Measurements from ENCODE around the gene LENG9.
"Not testable (repeated sequence)": the region's sequence is repeated elsewhere in the genome, so short reads cannot be mapped to it uniquely, and the experiment has no call there.

Gene LENG9

DNA sequence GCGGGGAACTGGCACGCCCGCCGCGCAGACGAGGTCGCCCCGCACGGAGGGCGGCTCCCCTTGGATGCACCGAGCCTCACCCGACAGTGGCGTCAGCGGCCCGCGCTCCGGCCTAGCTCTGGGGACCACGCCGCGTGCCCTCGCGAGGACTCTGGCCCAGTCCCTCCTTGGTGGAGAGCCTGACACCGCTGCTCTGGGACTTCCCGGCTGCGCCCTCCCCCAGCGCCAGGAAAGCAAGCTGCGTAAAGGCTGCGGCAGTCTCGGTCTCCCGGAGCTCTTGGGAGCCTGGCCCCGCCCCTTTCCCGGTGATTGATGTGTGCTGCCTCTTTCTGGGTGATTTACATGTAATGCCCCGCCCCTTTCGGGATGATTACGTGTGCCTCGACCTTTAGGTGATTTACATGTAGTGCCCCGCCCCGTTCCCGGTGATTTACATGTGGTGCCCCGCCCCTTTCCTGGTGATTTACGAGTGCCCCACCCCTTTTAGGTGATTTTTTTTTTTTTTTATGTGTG is at the start of gene LENG9:
TSS of gene LENG9 (minus strand) at position 248 of the 513 bp plus-strand sequence. CDS start 252 bp downstream, outside the sequence.
- peak; percentile 99 for DNase-seq

DNA sequence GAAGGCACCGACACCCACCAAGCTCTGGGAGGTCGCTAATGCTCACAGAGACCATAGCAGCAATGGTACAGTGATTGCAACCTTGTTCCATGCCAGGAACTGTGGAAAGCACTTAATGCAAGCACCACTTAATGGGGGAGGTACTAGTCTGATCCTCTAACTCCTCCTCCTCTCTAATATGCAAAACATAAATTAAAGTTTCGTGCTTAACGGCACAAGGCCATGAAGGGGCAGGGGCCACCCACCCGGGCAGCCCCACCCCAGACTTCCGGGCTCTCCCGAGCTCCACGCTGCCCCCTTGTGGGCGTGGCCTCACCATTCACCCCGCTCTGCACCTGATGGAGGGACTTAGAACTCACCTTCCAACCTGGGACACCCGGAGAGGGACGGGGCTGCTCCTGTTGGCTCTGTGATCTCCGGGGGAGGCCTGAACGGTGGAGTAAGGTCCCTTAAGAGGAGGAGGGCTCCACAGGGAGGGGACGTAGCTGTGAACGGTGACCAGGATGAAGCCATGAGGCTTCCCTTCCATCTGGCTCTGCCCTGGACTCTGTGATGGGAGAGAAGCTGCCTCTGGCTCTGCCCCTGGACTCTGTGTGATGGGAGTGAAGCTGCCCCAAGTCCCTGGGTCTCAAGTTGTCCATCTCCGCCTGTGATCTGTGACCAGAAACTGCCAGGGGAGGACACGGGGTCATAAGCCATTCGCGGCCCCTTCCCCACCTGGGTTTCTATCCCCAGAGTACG is 45.8 kb upstream of the LENG9 start:
- not testable (repeated sequence) for DNase-seq

GRCh38 chr19:54508487-54508886 is 44.9 kb upstream of the LENG9 start:
- not testable (repeated sequence) for DNase-seq

GRCh38 chr19:54507824-54508223 is 44.2 kb upstream of the LENG9 start:
- no peak for DNase-seq

GRCh38 chr19:54507038-54507717 is 43.6 kb upstream of the LENG9 start:
- DNase-seq: not testable (repeated sequence)

DNA sequence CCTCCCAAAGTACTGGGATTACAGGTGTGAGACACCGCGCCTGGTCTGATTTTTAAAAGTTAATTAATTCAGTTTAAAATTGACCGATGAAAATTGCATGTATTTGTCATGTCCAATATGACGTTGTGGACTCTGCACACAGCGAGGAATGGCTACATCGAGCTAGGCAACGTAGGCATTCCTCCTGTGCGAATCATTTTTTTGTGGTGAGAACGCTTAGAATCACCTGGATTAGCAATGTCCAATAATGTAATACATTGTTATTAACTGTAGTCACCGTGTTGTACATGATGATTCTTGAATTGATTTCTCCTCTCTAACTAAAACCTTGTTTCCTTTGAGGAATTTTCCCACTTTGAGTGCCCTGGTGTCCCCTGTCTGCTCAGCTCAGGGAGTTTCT is 42.5 kb upstream of the LENG9 start:
- DNase-seq: no peak

- DNase-seq: not testable (repeated sequence)
These were observed 42.0 kb upstream of the LENG9 start for GRCh38 chr19:54505542-54505941.

DNA sequence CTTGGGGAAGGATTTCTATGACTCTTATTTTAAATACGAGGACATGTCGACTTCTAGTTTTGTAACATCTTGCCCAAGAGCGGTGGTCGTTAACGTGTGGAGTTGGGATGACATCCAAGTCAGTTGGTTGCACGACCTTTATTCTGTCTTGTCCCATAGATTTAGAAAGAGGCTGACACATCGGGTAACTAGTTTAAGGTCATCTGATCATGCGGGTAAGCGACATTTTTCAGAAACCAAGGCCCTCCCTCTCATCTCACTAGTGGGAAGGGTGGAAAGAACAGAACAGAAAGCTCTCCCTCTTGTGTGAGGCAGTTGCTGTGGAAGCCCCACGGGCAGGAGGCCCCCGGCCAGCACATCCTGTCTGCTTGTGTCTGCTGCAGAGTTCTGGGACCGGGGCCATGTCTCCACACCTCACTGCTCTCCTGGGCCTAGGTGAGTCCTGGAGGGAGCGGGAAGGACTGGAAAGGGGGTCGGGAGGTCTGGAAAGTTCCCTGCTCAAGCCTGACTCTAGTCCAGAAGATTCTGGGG is 39.0 kb upstream of the LENG9 start, which contains the start of gene LAIR2:
TSS of gene LAIR2 (plus strand) at position 314 of the 531 bp plus-strand sequence. CDS start at position 402, 88 bp downstream.
- no peak for DNase-seq

DNA sequence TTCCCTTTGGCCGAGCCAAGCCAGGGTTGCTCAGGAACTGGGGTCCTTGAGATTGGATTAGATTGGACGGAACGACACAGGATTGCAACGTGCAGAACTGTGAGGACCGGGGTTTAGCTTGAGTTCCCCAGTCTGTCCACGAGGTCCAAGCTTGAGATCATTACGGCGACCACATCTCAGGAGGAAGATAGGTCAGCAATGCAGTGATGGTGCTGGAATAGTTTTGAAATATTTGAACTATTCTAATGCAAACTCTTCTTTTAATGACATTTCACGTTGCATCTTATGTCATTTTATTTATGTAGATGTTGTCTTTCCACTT is 34.8 kb upstream of the LENG9 start:
- not testable (repeated sequence) for DNase-seq

DNA sequence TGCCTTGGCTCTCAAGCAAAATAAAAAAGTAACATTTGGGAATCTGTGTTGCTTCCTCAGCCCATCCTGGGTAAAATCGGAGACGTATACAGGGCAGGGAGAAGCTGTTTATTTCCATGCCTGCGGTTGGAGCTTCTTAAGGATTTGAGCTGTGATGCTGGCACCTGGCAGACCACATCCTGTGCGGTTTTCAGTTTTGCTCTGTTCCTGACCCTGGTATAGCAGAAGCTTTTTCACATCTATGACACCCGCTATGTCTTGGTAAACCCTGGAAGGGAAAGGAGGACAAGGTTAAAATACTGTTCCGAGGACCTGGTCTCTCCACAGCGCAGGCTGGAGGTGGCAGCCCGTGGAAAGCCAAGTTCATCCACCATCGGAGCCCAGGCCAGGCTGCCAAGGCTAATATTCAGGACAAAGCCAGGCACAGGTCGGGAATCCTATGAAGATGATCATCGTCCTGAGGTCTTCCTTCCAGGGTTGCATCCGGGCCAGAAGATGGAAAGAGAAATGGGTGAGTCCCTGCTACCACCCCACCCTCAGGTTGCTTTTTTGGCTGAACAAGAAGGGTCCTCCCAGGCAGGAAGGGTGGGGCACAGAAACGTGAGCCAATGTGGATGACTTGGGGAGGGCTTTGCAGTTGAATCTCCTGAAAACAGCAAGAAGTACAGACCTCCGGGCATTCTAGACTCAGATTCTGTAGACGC is 34.3 kb upstream of the LENG9 start:
- not testable (repeated sequence) for DNase-seq

- not testable (repeated sequence) for DNase-seq
These were observed 31.7 kb upstream of the LENG9 start for GRCh38 chr19:54495284-54495683.

DNA sequence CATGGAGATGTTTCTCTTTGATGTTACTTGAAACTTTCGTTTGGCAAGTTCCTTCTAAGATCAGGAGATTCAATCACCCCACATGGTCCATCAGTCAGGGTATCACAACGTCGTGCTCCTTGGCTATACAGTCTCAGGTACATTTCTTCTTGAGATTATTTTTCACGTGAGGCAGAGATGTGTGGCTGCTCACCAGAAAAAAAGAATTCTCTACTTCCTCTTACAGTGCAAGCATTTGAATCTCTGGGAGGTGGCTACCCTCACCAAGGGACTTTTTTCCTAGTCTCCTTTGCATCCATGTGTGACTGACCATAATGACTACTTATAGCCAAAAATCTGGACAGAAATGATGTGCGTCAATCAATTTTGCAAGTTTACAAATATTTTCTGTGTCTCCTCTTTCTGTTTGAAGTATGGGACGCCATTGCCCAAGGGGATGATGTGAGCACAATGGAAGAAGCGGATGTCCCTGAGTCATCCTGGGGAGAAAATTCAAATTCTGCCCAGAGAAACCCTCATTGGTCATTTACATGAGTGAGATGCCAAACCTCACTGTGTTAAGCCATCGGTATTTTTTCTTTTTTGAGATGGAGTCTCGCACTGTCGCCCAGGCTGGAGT is 30.5 kb upstream of the LENG9 start:
- DNase-seq: no peak

DNA sequence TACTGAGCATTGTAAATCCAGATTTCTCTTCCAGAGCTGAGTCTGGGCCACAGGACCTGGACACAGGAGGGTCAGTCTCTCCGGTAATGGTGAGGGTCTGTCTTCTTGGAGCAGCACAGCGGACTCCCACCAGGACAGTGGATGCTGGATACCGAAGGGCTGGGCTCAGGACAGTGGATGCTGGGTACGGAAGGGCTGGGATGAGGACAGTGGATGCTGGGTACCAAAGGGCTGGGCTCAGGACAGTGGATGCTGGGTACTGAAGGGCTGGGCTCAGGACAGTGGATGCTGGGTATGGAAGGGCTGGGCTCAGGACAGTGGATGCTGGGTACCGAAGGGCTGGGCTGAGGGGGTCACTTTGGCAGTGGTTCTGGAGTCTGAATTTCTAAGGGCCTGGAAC is 29.5 kb upstream of the LENG9 start:
- DNase-seq: not testable (repeated sequence)

DNA sequence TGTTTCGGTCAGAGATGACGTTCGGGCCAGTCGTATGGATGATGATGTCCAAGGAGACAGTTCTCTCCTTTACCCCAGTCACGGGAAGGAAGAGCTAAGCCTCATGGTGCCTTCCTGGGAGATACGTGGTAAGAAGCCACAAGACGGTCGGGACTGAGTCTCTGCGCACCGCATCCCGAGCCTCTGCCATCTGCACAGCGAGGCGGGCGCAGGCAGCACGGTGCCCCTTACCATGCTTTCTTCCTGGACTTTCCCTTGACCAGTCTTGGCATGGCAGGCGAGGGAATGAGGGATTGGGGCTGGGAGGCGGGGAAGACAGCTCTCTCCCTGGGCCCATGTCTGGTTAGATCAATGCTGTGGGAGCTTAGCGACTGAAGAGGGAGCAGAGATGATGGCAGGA is 29.0 kb upstream of the LENG9 start:
- no peak for DNase-seq

GRCh38 chr19:54489766-54490165 is 26.2 kb upstream of the LENG9 start:
- no peak for DNase-seq

GRCh38 chr19:54489341-54489740 is 25.8 kb upstream of the LENG9 start:
- no peak for DNase-seq

DNA sequence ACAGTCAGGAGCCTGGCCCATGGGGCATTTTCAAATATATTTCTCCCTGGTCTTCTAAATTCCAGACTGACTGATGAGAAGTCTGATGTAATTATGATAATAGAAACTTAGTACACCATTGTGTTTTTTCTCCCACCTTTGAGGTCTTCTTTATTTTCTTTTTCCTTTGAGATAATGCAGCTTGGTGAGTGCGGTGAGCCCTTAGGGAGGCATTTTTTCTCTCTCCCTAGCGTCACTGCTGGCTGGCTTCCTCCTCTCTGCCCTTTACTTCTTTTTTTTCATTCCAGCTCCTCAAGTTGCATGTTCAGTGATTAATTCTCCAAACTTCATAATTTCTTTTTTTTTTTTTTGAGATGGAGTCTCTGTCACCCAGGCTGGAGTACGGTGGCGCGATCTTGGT is 22.3 kb upstream of the LENG9 start:
- no peak for DNase-seq

GRCh38 chr19:54484451-54484850 is 20.9 kb upstream of the LENG9 start:
- no peak for DNase-seq

- DNase-seq: no peak
These were observed 19.3 kb upstream of the LENG9 start for GRCh38 chr19:54482889-54483288.

- peak; percentile 38 for DNase-seq
These were observed 17.9 kb upstream of the LENG9 start for GRCh38 chr19:54481326-54481930.

GRCh38 chr19:54480051-54480450 is 16.5 kb upstream of the LENG9 start:
- DNase-seq: no peak

GRCh38 chr19:54478677-54479266 is 15.2 kb upstream of the LENG9 start:
- peak; percentile 42 for DNase-seq

All from EL (cell line).